ENCODE results near the gene TDRD9.

TDRD9 gene

DNA sequence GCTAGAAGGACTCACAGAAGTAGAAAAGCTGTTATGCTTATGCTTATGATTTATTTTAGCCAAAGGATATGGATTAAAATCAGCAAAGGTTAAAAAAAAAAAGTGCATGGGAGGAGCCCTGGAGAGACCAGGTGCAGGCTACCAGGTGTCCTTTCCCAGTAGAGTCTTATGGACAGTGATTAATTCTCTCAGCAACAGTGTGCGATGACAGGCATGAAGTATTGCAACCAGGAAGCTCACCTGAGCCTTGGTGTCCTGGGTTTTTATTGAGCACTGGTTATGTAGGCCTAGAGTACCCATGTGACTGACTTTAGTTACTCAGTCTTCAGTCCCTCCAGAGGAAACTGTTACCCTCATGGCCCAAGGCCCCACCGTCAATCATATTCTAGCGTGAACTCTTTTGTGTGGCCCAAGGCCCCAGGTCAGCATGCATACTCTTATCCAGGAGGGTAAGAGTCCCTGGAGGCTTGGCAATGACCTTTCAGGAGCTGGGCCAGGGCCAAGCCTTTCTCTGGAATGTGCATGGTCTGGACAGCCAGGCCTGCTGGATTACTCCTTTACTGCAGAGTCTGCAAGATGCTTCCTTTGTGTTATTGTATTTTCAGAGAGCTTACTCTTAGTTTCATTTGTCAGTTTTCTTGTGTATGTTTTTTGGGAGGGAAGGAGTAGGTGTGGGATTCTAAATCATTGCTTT is 83.7 kb downstream of the TDRD9 start:
- no peaks in the 10 kb centered on the region for H3K27me3 ChIP-seq (replicated peaks)
- H3K27ac ChIP-seq: no peak overlapping the region
- no peaks in the 10 kb centered on the region for H3K36me3 ChIP-seq (replicated peaks)
- H3K4me3 ChIP-seq (ENCODE audit: low read depth, low read length): no peak overlapping the region
- in situ Hi-C loops (cut with HindIII; ENCODE audit: low pct_ligation_motif_present, low sequenced_read_pairs): no loop called here
- DNase-seq: no peak
- TF ChIP-seq CTCF (IDR thresholded peaks at IDR 0.05; ENCODE audit: low read depth, low read length, missing control alignments): no peak

DNA sequence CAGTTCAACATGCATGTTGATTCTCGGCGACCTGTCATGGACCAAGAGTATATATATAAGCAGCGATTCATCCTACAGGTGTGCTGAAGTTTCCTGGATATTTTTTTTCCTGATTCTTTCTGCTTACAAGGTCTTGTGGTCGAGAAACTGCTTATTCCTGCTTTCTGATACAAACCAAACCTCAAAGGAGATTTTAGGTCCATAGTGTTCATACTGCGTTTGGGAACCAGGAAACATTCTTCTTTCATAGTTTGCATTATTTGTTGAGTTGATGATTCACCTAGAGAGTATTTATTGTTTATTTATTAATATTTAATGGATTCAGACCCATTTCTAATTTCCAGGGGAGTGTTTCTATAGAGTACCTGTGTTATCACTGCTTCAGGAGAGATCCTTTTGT is 86.5 kb downstream of the TDRD9 start:
- in situ Hi-C loops (cut with HindIII; ENCODE audit: low pct_ligation_motif_present, low sequenced_read_pairs): no loop called here
- H3K36me3 ChIP-seq (replicated peaks): no peaks in the 10 kb centered on the region
- no peak overlapping the region for H3K4me3 ChIP-seq (ENCODE audit: low read depth, low read length)
- TF ChIP-seq CTCF (IDR thresholded peaks at IDR 0.05; ENCODE audit: low read depth, low read length, missing control alignments): no peak
- DNase-seq: no peak
- H3K27me3 ChIP-seq (replicated peaks): no peaks in the 10 kb centered on the region
- no peak overlapping the region for H3K27ac ChIP-seq

- in situ Hi-C loops (cut with HindIII; ENCODE audit: low pct_ligation_motif_present, low sequenced_read_pairs): no loop called here
- H3K27ac ChIP-seq: no peak overlapping the region
- H3K36me3 ChIP-seq (replicated peaks): no peaks in the 10 kb centered on the region
- no peak overlapping the region for H3K4me3 ChIP-seq (ENCODE audit: low read depth, low read length)
- H3K27me3 ChIP-seq (replicated peaks): no peaks in the 10 kb centered on the region
- no peak for DNase-seq
- no peak for TF ChIP-seq CTCF (IDR thresholded peaks at IDR 0.05; ENCODE audit: low read depth, low read length, missing control alignments)
Observed at GRCh38 chr14:104016873-104017650, 88.8 kb downstream of the TDRD9 start.

DNA sequence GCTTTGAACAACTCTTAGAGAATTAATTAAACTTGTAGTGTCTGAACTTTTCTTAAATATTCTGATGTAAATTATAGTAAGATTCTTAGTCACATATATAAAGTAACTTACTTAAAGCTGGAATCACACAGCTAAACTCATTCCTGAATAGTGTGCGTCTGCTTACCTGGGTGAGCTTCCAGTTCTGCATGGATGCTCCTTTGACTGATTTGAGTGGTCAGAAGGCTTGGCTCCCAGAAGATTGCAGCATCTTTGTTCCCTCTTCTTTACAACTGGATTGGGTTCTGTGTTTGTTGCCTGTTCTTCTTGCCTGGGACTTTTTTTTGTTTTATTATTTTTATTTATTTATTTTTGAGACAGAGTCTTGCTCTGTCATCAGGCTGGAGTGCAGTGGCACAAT is 90.8 kb downstream of the TDRD9 start:
- Histone ChIP-seq H3K27ac (no peak overlapping the region), H3K36me3 (replicated peaks) (no peaks in the 10 kb centered on the region), H3K27me3 (replicated peaks) (no peaks in the 10 kb centered on the region), H3K4me3 (ENCODE audit: low read depth, low read length) (no peak overlapping the region)
- in situ Hi-C loops (cut with HindIII; ENCODE audit: low pct_ligation_motif_present, low sequenced_read_pairs): no loop called here
- TF ChIP-seq CTCF (IDR thresholded peaks at IDR 0.05; ENCODE audit: low read depth, low read length, missing control alignments): no peak
- DNase-seq: no peak

DNA sequence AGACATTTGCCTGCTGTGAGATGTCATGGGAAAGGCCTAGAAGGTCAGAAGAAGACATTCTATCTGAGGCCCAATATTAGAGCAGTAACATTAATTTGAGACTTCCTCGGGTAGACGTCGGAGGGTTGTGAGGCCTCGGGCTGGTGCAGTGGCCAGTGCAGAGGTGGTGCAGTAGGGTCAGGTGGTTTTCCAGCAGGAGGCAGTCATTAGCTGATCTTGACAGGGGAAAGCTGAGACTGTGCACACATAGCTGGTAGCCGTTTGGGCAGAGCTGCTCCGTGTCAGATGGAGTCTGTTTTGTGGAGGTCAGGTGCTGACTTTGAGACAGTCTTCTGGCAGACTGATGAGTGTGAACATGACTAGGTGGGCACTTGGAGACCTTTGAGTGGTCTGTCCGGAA is 91.5 kb downstream of the TDRD9 start:
- no peak overlapping the region for H3K27ac ChIP-seq
- H3K4me3 ChIP-seq (ENCODE audit: low read depth, low read length): no peak overlapping the region
- no peak for DNase-seq
- TF ChIP-seq CTCF (IDR thresholded peaks at IDR 0.05; ENCODE audit: low read depth, low read length, missing control alignments): no peak
- no peaks in the 10 kb centered on the region for H3K36me3 ChIP-seq (replicated peaks)
- H3K27me3 ChIP-seq (replicated peaks): no peaks in the 10 kb centered on the region
- in situ Hi-C loops (cut with HindIII; ENCODE audit: low pct_ligation_motif_present, low sequenced_read_pairs): no loop called here

Data from brain microvascular endothelial cell (primary cell).